Stimulated activated CD4-positive, alpha-beta T cell treated with anti-CD3 and anti-CD28 coated beads, Interleukin-2, amount 100 ng/mL, for 4 hours (primary cell): ENCODE data around the gene LARGE1.

Experiments
- DNase-seq: peaks from one replicate; pipeline ENCODE4 v3.0.0-alpha.2; 2020; ENCODE audit warnings: low read depth

The LARGE1 gene

GRCh38 chr22:33314316-33314715, 606.0 kb downstream of the LARGE1 start:
- DNase-seq: no peak

- no peak for DNase-seq
These were observed 617.2 kb downstream of the LARGE1 start for GRCh38 chr22:33303099-33303498.

GRCh38 chr22:33302549-33302948, 617.7 kb downstream of the LARGE1 start:
- no peak for DNase-seq

- DNase-seq: peak; percentile 1
These were observed 618.2 kb downstream of the LARGE1 start for GRCh38 chr22:33302049-33302545.

GRCh38 chr22:33300165-33300564, 620.1 kb downstream of the LARGE1 start:
- DNase-seq: no peak

GRCh38 chr22:33299245-33299956, 620.9 kb downstream of the LARGE1 start:
- DNase-seq: no peak

- no peak for DNase-seq
These were observed 623.3 kb downstream of the LARGE1 start for GRCh38 chr22:33296941-33297340.

GRCh38 chr22:33288078-33288477, 632.2 kb downstream of the LARGE1 start:
- no peak for DNase-seq

GRCh38 chr22:33275073-33275443, 645.2 kb downstream of the LARGE1 start:
- DNase-seq: no peak

- DNase-seq: no peak
These were observed 645.8 kb downstream of the LARGE1 start for GRCh38 chr22:33274214-33275072.

GRCh38 chr22:33272871-33273270, 647.4 kb downstream of the LARGE1 start:
- DNase-seq: no peak

- no peak for DNase-seq
These were observed 648.1 kb downstream of the LARGE1 start for GRCh38 chr22:33272180-33272579.

- no peak for DNase-seq
These were observed 648.7 kb downstream of the LARGE1 start for GRCh38 chr22:33271390-33272161.

GRCh38 chr22:33270596-33270995, 649.7 kb downstream of the LARGE1 start:
- no peak for DNase-seq

GRCh38 chr22:33261699-33262098, 658.6 kb downstream of the LARGE1 start:
- no peak for DNase-seq

GRCh38 chr22:33260498-33260897, 659.8 kb downstream of the LARGE1 start:
- no peak for DNase-seq

GRCh38 chr22:33255791-33256190, 664.5 kb downstream of the LARGE1 start:
- no peak for DNase-seq

- no peak for DNase-seq
These were observed 671.3 kb downstream of the LARGE1 start for GRCh38 chr22:33248948-33249347.

- DNase-seq: no peak
These were observed 672.5 kb downstream of the LARGE1 start for GRCh38 chr22:33247758-33248157.

GRCh38 chr22:33242078-33242477, 678.2 kb downstream of the LARGE1 start:
- DNase-seq: no peak

- no peak for DNase-seq
These were observed 679.3 kb downstream of the LARGE1 start for GRCh38 chr22:33240888-33241475.

GRCh38 chr22:33232071-33232470, 688.2 kb downstream of the LARGE1 start:
- no peak for DNase-seq
